A673 (cell line): ENCODE measurements around the gene IRF6. TPM values are rescaled to one million over a fixed set of nuclear protein-coding genes. Genes with fewer than 3 reads are reported as not detected.

Experiments
- BruUV-seq: library from RNA; stranded (reverse); fragments of 400-500 nt; replicated peaks from 2 replicates; lab custom pipeline; 2021; lab: Mats Ljungman, UMichigan
- CTCF ChIA-PET: fragments of 300-600 bp; sonication (Branson Sonifier 250); formaldehyde crosslinking; loops from one replicate; lab custom pipeline; 2022; ENCODE audit warnings: antibody characterized with exemption; lab: Charles Lee
- POLR2A ChIA-PET: fragments of 300-600 bp; sonication (Branson Sonifier 250); formaldehyde crosslinking; loops from one replicate; lab custom pipeline; 2022; ENCODE audit warnings: antibody characterized with exemption; ENCODE audit not compliant: low non-redundant PET; lab: Charles Lee
- DNase-seq: peaks from one replicate; pipeline ENCODE4 v3.0.0-alpha.2; 2015; ENCODE audit warnings: low spot score
- H3K27ac ChIP-seq: fragments of 200-600 bp; sonication (generic); 2 replicates; pipeline ENCODE4 v1.5.1; 2016; ENCODE audit warnings: mixed run types, low read depth, mild to moderate bottlenecking, mixed read lengths, antibody characterized with exemption, low read length; ENCODE audit not compliant: poor library complexity, severe bottlenecking
- H3K27me3 ChIP-seq: fragments of 200-600 bp; sonication (generic); replicated peaks from 2 replicates; pipeline ENCODE4 v1.6.1; 2017; ENCODE audit warnings: mixed run types, low read depth, mild to moderate bottlenecking, mixed read lengths, antibody characterized with exemption, low read length; ENCODE audit not compliant: insufficient read depth, poor library complexity
- H3K36me3 ChIP-seq: fragments of 200-600 bp; sonication (generic); 2 replicates; pipeline ENCODE4 v1.6.1; 2016; ENCODE audit warnings: mixed run types, mild to moderate bottlenecking, mixed read lengths, antibody characterized with exemption, low read length; ENCODE audit not compliant: insufficient read depth, poor library complexity, severe bottlenecking
- H3K4me1 ChIP-seq: fragments of 200-600 bp; sonication (generic); 2 replicates; pipeline ENCODE4 v1.6.1; 2017; ENCODE audit warnings: mixed run types, mild to moderate bottlenecking, mixed read lengths, antibody characterized with exemption, low read length; ENCODE audit not compliant: insufficient read depth, poor library complexity, severe bottlenecking
- H3K4me3 ChIP-seq: fragments of 200-600 bp; sonication (generic); 2 replicates; pipeline ENCODE4 v1.5.1; 2016; ENCODE audit warnings: low read depth, mixed run types, mild to moderate bottlenecking, mixed read lengths, low read length; ENCODE audit not compliant: poor library complexity, severe bottlenecking
- H3K9me3 ChIP-seq: fragments of 200-600 bp; sonication (generic); 2 replicates; pipeline ENCODE4 v1.6.1; 2016; ENCODE audit warnings: mixed run types, low read depth, mild to moderate bottlenecking, mixed read lengths, antibody characterized with exemption, low read length; ENCODE audit not compliant: poor library complexity, severe bottlenecking
- CTCF ChIP-seq: fragments of 300-800, 200-600 bp; sonication (generic); conservative IDR thresholded peaks from 2 replicates; pipeline ENCODE4 v1.5.1; 2017; ENCODE audit warnings: low read depth, mild to moderate bottlenecking, antibody characterized with exemption, low read length, moderate library complexity, mixed read lengths
- EZH2 ChIP-seq: fragments of 200-600 bp; sonication (generic); IDR thresholded peaks from 2 replicates; pipeline ENCODE4 v1.6.1; 2017; ENCODE audit warnings: borderline replicate concordance, low read depth, mild to moderate bottlenecking, mixed read lengths, antibody characterized with exemption, low read length; ENCODE audit not compliant: poor library complexity, severe bottlenecking
- intact Hi-C: fragments of 100-400 bp; cut with micrococcal nuclease; formaldehyde crosslinking; loops from one replicate; pipeline ENCODE4 v1.10.0; 2022; ENCODE audit not compliant: unreplicated experiment
- total RNA-seq: library from RNA; stranded (reverse); gene quantifications from 2 replicates; pipeline ENCODE4 v1.2.3, GENCODE V29; 2021

The IRF6 gene
- total RNA-seq, 1 experiment from 2014 or later = 0.17 TPM

GRCh38 chr1:209769971-209770370 is 36.0 kb downstream of the IRF6 start:
- no TSS peak for BruUV-seq
- Histone ChIP-seq H3K9me3 (no peaks in the 10 kb centered on the region), H3K4me1 (peaks cover 41% of the 10 kb centered on the region), H3K4me3 (peak overlapping the region; percentile 7), H3K36me3 (no peaks in the 10 kb centered on the region), H3K27ac (peak overlapping the region; percentile 89), H3K27me3 (no peaks in the 10 kb centered on the region)
- CTCF ChIA-PET = interaction anchor here (0.7 to 1.1 kb wide), 3 partner anchors 53 to 81 kb away, joined by 3 to 4 read pairs (median 3); no protein-coding TSS in a partner anchor
- intact Hi-C loops = loop anchor here (2.0 kb wide), 1 partner anchor 141 kb away; no protein-coding TSS in a partner anchor
- TF ChIP-seq EZH2 (no peak), CTCF (peak; percentile 42)
- POLR2A ChIA-PET = no interaction called here
- DNase-seq = peak; percentile 85

- intact Hi-C loops = loop anchor here (2.0 kb wide), 1 partner anchor 141 kb away; no protein-coding TSS in a partner anchor
- H3K27ac ChIP-seq = peak overlapping the region; percentile 89
- CTCF ChIA-PET = interaction anchor here (0.6 to 1.1 kb wide), 4 partner anchors 36 to 80 kb away, joined by 3 to 4 read pairs (median 3); partner anchors contain the start of gene IRF6
- no peaks in the 10 kb centered on the region for H3K36me3 ChIP-seq
- no peaks in the 10 kb centered on the region for H3K9me3 ChIP-seq
- no TSS peak for BruUV-seq
- TF ChIP-seq EZH2 = no peak
- no peak for TF ChIP-seq CTCF
- peaks cover 40% of the 10 kb centered on the region for H3K4me1 ChIP-seq
- POLR2A ChIA-PET = no interaction called here
- peak; percentile 91 for DNase-seq
- peak overlapping the region; percentile 7 for H3K4me3 ChIP-seq
- no peaks in the 10 kb centered on the region for H3K27me3 ChIP-seq
Observed at GRCh38 chr1:209769171-209769904, 36.6 kb downstream of the IRF6 start.

GRCh38 chr1:209768354-209768774 is 37.6 kb downstream of the IRF6 start:
- Histone ChIP-seq H3K27me3 (no peaks in the 10 kb centered on the region), H3K36me3 (no peaks in the 10 kb centered on the region), H3K4me3 (no peak overlapping the region), H3K4me1 (peaks cover 37% of the 10 kb centered on the region), H3K9me3 (no peaks in the 10 kb centered on the region), H3K27ac (peak overlapping the region; percentile 89)
- BruUV-seq = no TSS peak
- intact Hi-C loops = loop anchor here (2.0 kb wide), 1 partner anchor 140 kb away; no protein-coding TSS in a partner anchor
- no peak for DNase-seq
- CTCF ChIA-PET = no interaction called here
- POLR2A ChIA-PET = no interaction called here
- TF ChIP-seq EZH2 (no peak), CTCF (no peak)
